Left hindlimb (tissue), 1 donor: ENCODE results near the gene TUT4.

Experiments
- DNase-seq: peaks from one replicate; pipeline ENCODE4 v3.0.0-alpha.2; 2018

Gene TUT4

GRCh38 chr1:52531249-52531872 is 21.5 kb downstream of the TUT4 start:
- no peak for DNase-seq

- DNase-seq, result no peak
Measured at GRCh38 chr1:52530563-52531144, 22.2 kb downstream of the TUT4 start.

GRCh38 chr1:52523376-52523775 is 29.5 kb downstream of the TUT4 start:
- no peak for DNase-seq

- DNase-seq, result no peak
Measured at GRCh38 chr1:52520148-52520547, 32.7 kb downstream of the TUT4 start.

GRCh38 chr1:52518962-52519361 is 33.9 kb downstream of the TUT4 start:
- DNase-seq, result no peak

GRCh38 chr1:52511851-52512615 is 40.9 kb downstream of the TUT4 start:
- DNase-seq, result no peak

- no peak for DNase-seq
Measured at GRCh38 chr1:52511439-52511838, 41.5 kb downstream of the TUT4 start.

GRCh38 chr1:52506920-52507546 is 45.9 kb downstream of the TUT4 start:
- no peak for DNase-seq

GRCh38 chr1:52506349-52506748 is 46.5 kb downstream of the TUT4 start:
- DNase-seq, result no peak

GRCh38 chr1:52504720-52505119 is 48.2 kb downstream of the TUT4 start:
- no peak for DNase-seq

GRCh38 chr1:52503706-52504105 is 49.2 kb downstream of the TUT4 start:
- DNase-seq, result no peak

- no peak for DNase-seq
Measured at GRCh38 chr1:52502789-52503188, 50.1 kb downstream of the TUT4 start.

GRCh38 chr1:52487632-52488031 is 65.3 kb downstream of the TUT4 start:
- DNase-seq, result no peak

- DNase-seq, result no peak
Measured at GRCh38 chr1:52482326-52483004, 70.4 kb downstream of the TUT4 start.

GRCh38 chr1:52479076-52479475 is 73.8 kb downstream of the TUT4 start:
- DNase-seq, result no peak

GRCh38 chr1:52477876-52478275 is 75.0 kb downstream of the TUT4 start:
- DNase-seq, result no peak

GRCh38 chr1:52476943-52477342 is 75.9 kb downstream of the TUT4 start:
- DNase-seq, result no peak

- DNase-seq, result no peak
Measured at GRCh38 chr1:52474807-52475206, 78.1 kb downstream of the TUT4 start.

GRCh38 chr1:52473039-52473438 is 79.9 kb downstream of the TUT4 start:
- no peak for DNase-seq

- no peak for DNase-seq
Measured at GRCh38 chr1:52472384-52472783, 80.5 kb downstream of the TUT4 start.

- no peak for DNase-seq
Measured at GRCh38 chr1:52469108-52469507, 83.8 kb downstream of the TUT4 start.

- DNase-seq, result no peak
Measured at GRCh38 chr1:52463891-52464290, 89.0 kb downstream of the TUT4 start.

- no peak for DNase-seq
Measured at GRCh38 chr1:52461821-52462220, 91.1 kb downstream of the TUT4 start.
